Bronchial epithelial cell (primary cell): Measurements from ENCODE around the gene BCO2. TPM values are rescaled to one million over a fixed set of nuclear protein-coding genes. Genes with fewer than 3 reads are reported as not detected.

Experiments
- DNase-seq: peaks from one replicate; pipeline ENCODE4 v3.0.0-alpha.2; 2010; ENCODE audit warnings: low read depth
- FAIRE-seq: peaks from 2 replicates; lab custom pipeline; 2011; peaks lifted over from hg19 to GRCh38; lab: Jason Lieb, UNC
- H3K27me3 ChIP-seq: 2 replicates; pipeline ENCODE4 v1.5.1; 2011; ENCODE audit warnings: low read length; ENCODE audit not compliant: control insufficient read depth, insufficient read depth
- H3K36me3 ChIP-seq: 2 replicates; pipeline ENCODE4 v1.5.1; 2011; ENCODE audit warnings: low read length; ENCODE audit not compliant: control insufficient read depth, insufficient read depth
- H3K4me3 ChIP-seq: 2 replicates; pipeline ENCODE4 v1.5.1; 2011; ENCODE audit warnings: mild to moderate bottlenecking, low read depth, low read length, control low read depth
- CTCF ChIP-seq: IDR thresholded peaks from 2 replicates; pipeline ENCODE4 v1.5.1; 2011; ENCODE audit warnings: mild to moderate bottlenecking, moderate library complexity, low read length, control low read depth, inconsistent platforms; ENCODE audit not compliant: insufficient read depth, severe bottlenecking
- total RNA-seq: library from RNA; depleted of rRNA; stranded (reverse); fragments of >200 nt; gene quantifications from 2 replicates; pipeline ENCODE4 v1.2.1, GENCODE V29; 2014

Gene BCO2
- total RNA-seq, 1 donor from 2014 or later, result 2.1 TPM

GRCh38 chr11:112229746-112230433 is 54.6 kb downstream of the BCO2 start:
- FAIRE-seq, result no peak
- Histone ChIP-seq H3K36me3 (peaks cover 5% of the 10 kb centered on the region), H3K27me3 (no peaks in the 10 kb centered on the region), H3K4me3 (no peak overlapping the region)
- no peak for TF ChIP-seq CTCF
- no peak for DNase-seq

- Histone ChIP-seq H3K4me3 (no peak overlapping the region), H3K27me3 (no peaks in the 10 kb centered on the region), H3K36me3 (peaks cover 5% of the 10 kb centered on the region)
- DNase-seq (no peak), FAIRE-seq (no peak)
- TF ChIP-seq CTCF, result no peak
Measured at GRCh38 chr11:112231952-112232351, 56.6 kb downstream of the BCO2 start.

- H3K36me3 ChIP-seq, result no peaks in the 10 kb centered on the region
- no peak for DNase-seq
- no peak overlapping the region for H3K4me3 ChIP-seq
- TF ChIP-seq CTCF, result no peak
- no peak for FAIRE-seq
- no peaks in the 10 kb centered on the region for H3K27me3 ChIP-seq
Measured at GRCh38 chr11:112235750-112236390, 60.6 kb downstream of the BCO2 start.

GRCh38 chr11:112237451-112237850 is 62.1 kb downstream of the BCO2 start:
- no peaks in the 10 kb centered on the region for H3K36me3 ChIP-seq
- FAIRE-seq (no peak), DNase-seq (no peak)

GRCh38 chr11:112238041-112238440 is 62.7 kb downstream of the BCO2 start:
- DNase-seq, result no peak
- H3K27me3 ChIP-seq, result no peaks in the 10 kb centered on the region
- H3K4me3 ChIP-seq, result no peak overlapping the region
- no peak for FAIRE-seq
- H3K36me3 ChIP-seq, result no peaks in the 10 kb centered on the region
- no peak for TF ChIP-seq CTCF

More at GRCh38 chr11:112237451-112237850, 62.1 kb downstream of the BCO2 start:
- H3K4me3 ChIP-seq, result no peak overlapping the region
- no peaks in the 10 kb centered on the region for H3K27me3 ChIP-seq
- no peak for TF ChIP-seq CTCF
